Common myeloid progenitor, CD34-positive (primary cell): ENCODE results near the gene C11orf21.

Source experiments
- CTCF ChIA-PET: fragments of 350-600 bp; sonication (Branson Sonifier 250); formaldehyde crosslinking; loops from one replicate; lab custom pipeline; 2021; ENCODE audit warnings: antibody characterized with exemption; lab: Charles Lee
- POLR2A ChIA-PET: fragments of 350-600 bp; sonication (Branson Sonifier 250); formaldehyde crosslinking; loops from one replicate; lab custom pipeline; 2021; ENCODE audit warnings: antibody characterized with exemption; lab: Charles Lee
- DNase-seq, 3 donors: peaks; one replicate each; pipeline versions ENCODE4 v3.0.0 to v3.0.0-alpha.2; 2013
- H3K27ac ChIP-seq, 2 experiments: 1 replicate in 1 of 2; 2 replicates in 1 of 2; pipeline ENCODE4 v1.7.0; 2013; ENCODE audit warnings: inconsistent platforms in 2 of 2, low read length in 2 of 2, mild to moderate bottlenecking in 2 of 2, low read depth in 1 of 2, moderate library complexity in 1 of 2; ENCODE audit not compliant: severe bottlenecking in 2 of 2, insufficient read depth in 1 of 2, poor library complexity in 1 of 2
- H3K27me3 ChIP-seq, 5 experiments: replicated peaks in 2 of 5; 1 replicate in 3 of 5; 2 replicates in 2 of 5; pipeline versions ENCODE4 v1.6.1 to v1.7.0; 2013; ENCODE audit warnings: low read length in 4 of 5, mild to moderate bottlenecking in 2 of 5, moderate library complexity in 2 of 5, inconsistent platforms in 1 of 5; ENCODE audit not compliant: insufficient read depth in 5 of 5, control insufficient read depth in 4 of 5
- H3K36me3 ChIP-seq, 4 experiments: 1 replicate in 2 of 4; 2 replicates in 2 of 4; pipeline versions ENCODE4 v1.6.1 to v1.7.0; 2013; ENCODE audit warnings: low read length in 3 of 4, control low read depth in 1 of 4, mild to moderate bottlenecking in 1 of 4; ENCODE audit not compliant: control insufficient read depth in 4 of 4, insufficient read depth in 4 of 4
- H3K4me1 ChIP-seq, 4 experiments: 1 replicate in 3 of 4; 2 replicates in 1 of 4; pipeline versions ENCODE4 v1.6.1 to v1.7.1; 2013; ENCODE audit warnings: low read length in 3 of 4, mild to moderate bottlenecking in 3 of 4, control low read depth in 1 of 4, inconsistent platforms in 1 of 4, moderate library complexity in 1 of 4; ENCODE audit not compliant: control insufficient read depth in 4 of 4, insufficient read depth in 4 of 4; ENCODE audit errors: control extremely low read depth in 1 of 4
- H3K4me3 ChIP-seq, 7 experiments: 1 replicate in 4 of 7; 2 replicates in 3 of 7; pipeline versions ENCODE4 v1.5.1 to v1.7.0; 2013; ENCODE audit warnings: mild to moderate bottlenecking in 7 of 7, low read length in 6 of 7, moderate library complexity in 6 of 7, inconsistent platforms in 2 of 7, low read depth in 2 of 7, control low read depth in 1 of 7; ENCODE audit not compliant: insufficient read depth in 4 of 7, control insufficient read depth in 1 of 7; ENCODE audit errors: extremely low read depth in 1 of 7
- H3K9me3 ChIP-seq, 5 experiments: 1 replicate in 4 of 5; 2 replicates in 1 of 5; pipeline versions ENCODE4 v1.6.1 to v1.7.1; 2013; ENCODE audit warnings: low read length in 4 of 5, mild to moderate bottlenecking in 2 of 5, inconsistent platforms in 1 of 5, low read depth in 1 of 5, moderate library complexity in 1 of 5; ENCODE audit not compliant: control insufficient read depth in 4 of 5, insufficient read depth in 2 of 5; ENCODE audit errors: control extremely low read depth in 1 of 5
- WGBS: methylation state at CpG from one replicate; pipeline ENCODE4 v1.1.5; 2013; ENCODE audit not compliant: insufficient coverage; 5-methylcytosine and 5-hydroxymethylcytosine counted together

C11orf21 gene

DNA sequence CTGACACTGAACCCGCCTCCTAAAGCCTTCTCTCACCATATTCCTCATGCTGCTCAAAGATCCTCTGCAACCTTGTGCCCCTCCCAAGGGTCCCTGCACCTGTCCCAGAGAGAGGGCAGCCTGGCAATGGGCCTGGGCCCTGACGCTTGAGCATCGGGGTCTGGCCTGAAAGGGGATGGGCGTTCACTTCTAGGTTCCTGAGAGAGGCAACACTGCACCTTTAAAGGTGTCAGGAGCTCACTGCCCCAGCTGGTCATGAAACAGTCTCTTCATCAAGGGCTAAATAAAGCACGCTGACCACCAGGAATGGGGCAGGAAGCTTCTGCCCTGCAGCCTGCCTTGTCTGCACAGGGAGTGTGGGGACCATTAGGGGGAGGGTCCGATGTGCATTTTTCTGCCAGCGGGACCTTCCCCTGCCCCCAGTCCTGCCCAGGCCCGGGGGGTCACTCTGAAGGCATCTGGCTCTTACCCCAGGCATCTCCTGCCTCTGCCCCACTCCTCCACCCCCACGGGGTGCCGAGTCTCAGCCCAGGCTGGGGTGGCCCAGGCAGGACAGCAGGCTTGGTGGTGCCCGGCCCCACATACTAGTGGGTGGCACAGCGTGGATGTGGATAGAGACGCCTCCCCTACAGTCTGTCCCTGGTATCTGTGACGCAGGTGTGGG is 3.5 kb downstream of the C11orf21 start:
- H3K4me3 ChIP-seq, result no peak overlapping the region
- POLR2A ChIA-PET, result no interaction called here
- H3K27me3 ChIP-seq, result no peaks in the 10 kb centered on the region
- H3K27ac ChIP-seq, result peak overlapping the region in 1 of 2 experiments; percentile 25
- peaks cover 3 to 68% (median 54%) of the 10 kb centered on the region in 4 experiments for H3K4me1 ChIP-seq
- CTCF ChIA-PET, result interaction anchor here (0.8 to 7.4 kb wide), 12 partner anchors 9 to 122 kb away, joined by 3 to 50 read pairs (median 5); partner anchors contain the start of gene TSSC4
- WGBS, result 87% methylated on average over 14 of the region's 14 CpGs
- no peaks in the 10 kb centered on the region for H3K9me3 ChIP-seq
- DNase-seq, result no peak
- H3K36me3 ChIP-seq, result peaks cover 3 to 39% (median 23%) of the 10 kb centered on the region in 4 experiments

DNA sequence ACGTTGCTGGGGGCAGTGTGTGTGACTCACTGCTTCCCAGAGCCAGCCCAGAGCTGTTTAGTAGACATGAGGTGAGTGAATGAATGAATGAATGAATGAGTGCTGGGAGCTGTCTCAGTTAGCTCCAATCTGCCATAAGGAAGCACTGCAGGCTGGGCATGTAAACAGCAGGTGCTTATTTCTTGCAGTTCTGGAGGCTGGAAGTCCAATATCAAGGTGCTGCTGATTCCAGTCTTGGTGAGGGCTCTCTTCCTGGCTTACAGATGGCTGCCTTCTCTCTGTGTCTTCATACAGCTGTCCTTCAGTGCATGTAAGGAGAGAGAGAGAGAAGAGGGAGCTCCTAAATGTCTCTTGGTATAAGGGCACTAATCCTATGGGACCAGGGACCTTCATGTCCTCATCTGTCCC is 4.1 kb downstream of the C11orf21 start:
- ChIA-PET CTCF (interaction anchor here (0.9 to 7.4 kb wide), 7 partner anchors 8 to 123 kb away, joined by 3 to 50 read pairs (median 7); no protein-coding TSS in a partner anchor), POLR2A (no interaction called here)
- Histone ChIP-seq H3K27ac (no peak overlapping the region), H3K36me3 (peaks cover 3 to 39% (median 23%) of the 10 kb centered on the region in 4 experiments), H3K27me3 (no peaks in the 10 kb centered on the region), H3K4me1 (peaks cover 3 to 65% (median 48%) of the 10 kb centered on the region in 4 experiments), H3K4me3 (no peak overlapping the region), H3K9me3 (no peaks in the 10 kb centered on the region)
- DNase-seq, result no peak
- 83% methylated on average over 1 of the region's 1 CpG for WGBS

DNA sequence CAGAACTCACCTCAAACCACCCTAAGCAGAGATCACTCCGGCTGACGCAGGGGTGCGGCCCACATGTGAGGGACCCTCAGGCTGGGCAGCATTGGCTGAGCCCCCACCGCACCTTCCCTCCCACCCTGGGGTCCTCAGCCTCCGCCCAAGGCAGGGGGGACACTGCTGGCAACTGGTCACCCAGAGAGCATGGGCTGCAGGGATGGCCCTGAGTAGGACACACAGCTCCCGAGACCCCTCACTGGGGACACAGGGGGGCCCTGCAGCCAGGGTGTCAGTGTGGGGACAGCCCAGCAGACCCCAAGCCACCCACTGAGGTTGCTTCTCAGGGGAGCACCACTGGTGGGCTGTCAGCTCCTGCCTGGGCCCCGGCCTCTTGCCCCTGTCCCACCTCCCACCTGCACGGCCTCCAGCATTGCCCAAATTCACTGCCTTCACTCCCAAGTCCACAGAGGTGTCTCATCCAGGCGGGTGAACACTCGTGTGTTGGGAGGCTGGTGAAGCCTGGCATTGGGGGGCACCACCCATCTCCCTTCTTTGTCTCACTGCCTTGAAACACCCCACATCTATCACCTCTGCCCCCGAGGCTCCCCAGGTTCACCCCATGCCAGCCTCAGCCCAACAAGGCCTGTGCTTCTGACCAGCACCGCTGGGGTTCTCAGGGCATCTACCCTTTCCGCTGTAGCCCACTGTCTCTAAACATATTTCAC is 4.7 kb downstream of the C11orf21 start:
- POLR2A ChIA-PET, result no interaction called here
- CTCF ChIA-PET, result interaction anchor here (0.9 to 7.4 kb wide), 5 partner anchors 9 to 124 kb away, joined by 3 to 50 read pairs (median 4); no protein-coding TSS in a partner anchor
- no peak overlapping the region for H3K27ac ChIP-seq

DNA sequence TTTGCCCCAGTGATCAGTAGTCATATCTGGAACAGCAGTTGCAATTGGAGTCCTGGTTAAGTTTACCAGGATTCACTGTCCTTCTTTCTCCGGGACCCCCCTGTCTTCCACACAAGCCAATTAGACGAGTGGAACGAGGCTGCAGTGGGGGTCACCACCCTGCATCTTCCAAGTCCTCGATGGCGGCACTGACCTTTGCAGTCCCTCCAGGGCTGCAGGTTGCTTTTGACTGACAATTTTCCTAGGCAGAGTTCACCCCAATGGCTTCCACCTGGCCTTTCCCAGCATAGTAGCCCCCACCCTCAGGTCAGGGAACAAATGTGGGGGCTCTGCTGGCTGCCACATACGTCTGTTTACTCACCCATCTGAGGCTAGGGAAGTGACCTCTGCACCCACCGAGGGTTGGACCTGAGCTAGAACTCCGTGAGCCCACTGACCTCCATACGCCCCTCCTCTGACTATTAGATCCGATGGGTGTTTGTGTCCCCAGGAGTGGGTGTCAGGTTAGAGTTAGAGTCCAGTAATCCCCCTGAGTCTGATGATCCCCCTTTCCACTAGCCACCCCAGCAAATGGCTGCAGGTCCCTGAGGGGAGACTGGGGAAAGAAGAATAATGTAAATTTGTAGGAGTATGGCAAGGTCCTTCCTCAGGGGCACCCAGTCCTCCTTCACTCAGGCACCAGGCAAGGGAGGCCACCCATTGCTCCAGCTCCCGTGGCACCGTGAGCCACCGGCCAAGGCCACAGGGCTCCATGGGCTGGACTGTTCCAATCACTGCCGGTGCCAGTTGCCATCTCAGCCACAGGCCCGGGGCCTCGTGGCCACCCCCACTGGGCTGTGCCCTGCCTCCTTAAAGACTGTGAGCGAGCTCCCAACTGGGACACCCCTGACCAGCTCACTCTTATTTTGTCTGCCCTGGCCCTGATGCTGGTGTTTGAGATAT is 5.5 kb downstream of the C11orf21 start:
- DNase-seq, result no peak
- POLR2A ChIA-PET, result no interaction called here
- CTCF ChIA-PET, result interaction anchor here (0.9 to 7.4 kb wide), 5 partner anchors 10 to 125 kb away, joined by 3 to 50 read pairs (median 7); no protein-coding TSS in a partner anchor
- H3K9me3 ChIP-seq, result no peaks in the 10 kb centered on the region
- peaks cover 3 to 39% (median 23%) of the 10 kb centered on the region in 4 experiments for H3K36me3 ChIP-seq
- no peak overlapping the region for H3K27ac ChIP-seq
- no peaks in the 10 kb centered on the region for H3K27me3 ChIP-seq
- H3K4me1 ChIP-seq, result peaks cover 3 to 55% (median 37%) of the 10 kb centered on the region in 4 experiments
- H3K4me3 ChIP-seq, result no peak overlapping the region
- 94% methylated on average over 15 of the region's 17 CpGs for WGBS

More for the DNA sequence above, 4.7 kb downstream of the C11orf21 start:
- no peaks in the 10 kb centered on the region for H3K27me3 ChIP-seq
- H3K4me1 ChIP-seq, result peaks cover 3 to 60% (median 43%) of the 10 kb centered on the region in 4 experiments
- H3K36me3 ChIP-seq, result peaks cover 3 to 39% (median 23%) of the 10 kb centered on the region in 4 experiments
- no peaks in the 10 kb centered on the region for H3K9me3 ChIP-seq
- WGBS, result 100% methylated on average over 10 of the region's 13 CpGs
- DNase-seq, result no peak
- H3K4me3 ChIP-seq, result no peak overlapping the region

DNA sequence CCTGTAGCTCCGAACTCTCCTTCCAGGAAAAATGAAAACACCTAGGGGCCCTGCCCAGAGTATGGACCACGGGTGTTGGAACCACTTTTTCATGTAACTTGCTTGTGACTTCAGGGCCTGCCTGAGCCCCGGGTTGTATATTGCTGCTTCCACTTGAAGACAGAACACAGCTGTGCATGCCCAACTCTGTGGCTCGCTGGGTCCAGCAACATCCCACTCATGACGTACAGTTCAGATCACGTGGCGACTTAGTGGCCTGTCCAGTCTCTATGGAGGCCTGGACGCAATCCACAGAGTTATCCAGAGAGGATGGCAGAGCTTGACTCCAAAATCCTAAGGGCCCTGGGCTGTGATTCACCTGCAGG is 6.8 kb downstream of the C11orf21 start:
- no peak overlapping the region for H3K4me3 ChIP-seq
- peaks cover 3 to 37% (median 23%) of the 10 kb centered on the region in 4 experiments for H3K36me3 ChIP-seq
- H3K9me3 ChIP-seq, result peaks cover 0 to under 1% (median 0%) of the 10 kb centered on the region in 5 experiments
- ChIA-PET POLR2A (no interaction called here), CTCF (interaction anchor here (1.1 to 2.2 kb wide), 7 partner anchors 10 to 126 kb away, joined by 3 to 9 read pairs (median 5); no protein-coding TSS in a partner anchor)
- 97% methylated on average over 8 of the region's 8 CpGs for WGBS
- H3K27me3 ChIP-seq, result no peaks in the 10 kb centered on the region
- peak overlapping the region in 1 of 2 experiments; percentile 4 for H3K27ac ChIP-seq
- peaks cover 3 to 46% (median 29%) of the 10 kb centered on the region in 4 experiments for H3K4me1 ChIP-seq
- DNase-seq, result no peak
